Measurements from ENCODE around the gene EED. TPM values are rescaled to one million over a fixed set of nuclear protein-coding genes. Genes with fewer than 3 reads are reported as not detected.

EED gene
- total and polyA plus RNA-seq, 9 of the 15 experiments (the other 6 are each of a cell fraction or from before 2014, with no cell fraction given), result 33.0 to 110 (median 55.1) TPM

- peak; percentile 56 for FAIRE-seq
- H3K9ac ChIP-seq (ENCODE audit: insufficient read depth in 1 of 2, low read depth in 2 of 2, low read length in 2 of 2), result peak overlapping the region; percentile 95 to 99
- H3K79me2 ChIP-seq (ENCODE audit: control insufficient read depth, insufficient read depth, low read length), result peaks cover 56% of the 10 kb centered on the region
- peaks cover 15% of the 10 kb centered on the region; the same call in 2 of the 3 replicates for H3K36me3 ChIP-seq (ENCODE audit: control insufficient read depth, insufficient read depth, low read length)
- ChIA-PET CTCF (ENCODE audit: low intra/inter-chr PET ratio) (no interaction called here), POLR2A (interaction anchor here (0.6 to 2.0 kb wide), 17 partner anchors 8 to 221 kb away, joined by 3 to 7 read pairs (median 4); partner anchors contain the start of gene PICALM)
- BruUV-seq (replicated peaks), result TSS peak; percentile 33
- in situ Hi-C loops (cut with MboI), result no loop called here
- H3K27me3 ChIP-seq (ENCODE audit: control insufficient read depth in 2 of 2, insufficient read depth in 2 of 2, low read length in 2 of 2), result no peaks in the 10 kb centered on the region
- ATAC-seq, result peak; percentile 6; the same call in 2 of the 3 replicates
- H3K9me3 ChIP-seq (replicated peaks; ENCODE audit: control insufficient read depth, insufficient read depth, low read depth, low read length), result no peaks in the 10 kb centered on the region
- H3K4me1 ChIP-seq (replicated peaks in 1 of 2; ENCODE audit: control insufficient read depth in 2 of 2, insufficient read depth in 2 of 2, low read length in 2 of 2), result peaks cover 7 to 32% of the 10 kb centered on the region in 2 experiments; a peak in 4 of 5 replicates
- H2AFZ ChIP-seq (ENCODE audit: low read depth, low read length), result peak overlapping the region; percentile 99
- H3K9me1 ChIP-seq (ENCODE audit: control insufficient read depth, insufficient read depth, low read length), result no peaks in the 10 kb centered on the region
- H3K27ac ChIP-seq (ENCODE audit: extremely low read depth, low read depth, low read length), result peak overlapping the region; percentile 100
- WGBS (ENCODE audit: insufficient coverage, low coverage, missing lambda C conversion rate), result under 1% methylated on average over 37 of the region's 38 CpGs
- peak in 3 of 4 experiments; percentile 33 to 40 (median 38) for DNase-seq (ENCODE audit: extremely low read depth in 1 of 4, low spot score in 3 of 4)
- H3K4me2 ChIP-seq (ENCODE audit: insufficient read depth, low read length), result peak overlapping the region; percentile 100
- peak overlapping the region; percentile 89 for H3K4me3 ChIP-seq
- intact Hi-C loops (cut with micrococcal nuclease), result loop anchor here (10.0 kb wide), 1 partner anchor 581 kb away; the partner anchor contains the start of gene CREBZF
- H4K20me1 ChIP-seq (replicated peaks; ENCODE audit: control insufficient read depth, insufficient read depth, low read length), result peaks cover 15% of the 10 kb centered on the region
- TF ChIP-seq HCFC1 (IDR thresholded peaks at IDR 0.05; ENCODE audit: low read depth, low read length), result no peak
- TF ChIP-seq NRF1 (conservative IDR thresholded peaks at IDR 0.05 in 1 of 2, IDR thresholded peaks at IDR 0.05 in 1 of 2), result no peak
- TF ChIP-seq TOE1 (IDR thresholded peaks at IDR 0.05; ENCODE audit: borderline replicate concordance), result no peak
- 0 out of 2 replicates have a peak, but pooled peaks have one; percentile 40 for TF ChIP-seq TOE1 (CRISPR knock-in tag; IDR thresholded peaks at IDR 0.05; ENCODE audit: borderline replicate concordance, low read depth)
- TF ChIP-seq MLX (CRISPR knock-in tag; conservative IDR thresholded peaks at IDR 0.05), result no peak
- no peak for TF ChIP-seq KLF6 (CRISPR knock-in tag; IDR thresholded peaks at IDR 0.05; ENCODE audit: borderline replicate concordance)
- peak; percentile 55 for TF ChIP-seq SAP30 (IDR thresholded peaks at IDR 0.05; ENCODE audit: borderline replicate concordance, insufficient read depth, low read depth, low read length, poor library complexity, severe bottlenecking)
- TF ChIP-seq, protein P1, sequence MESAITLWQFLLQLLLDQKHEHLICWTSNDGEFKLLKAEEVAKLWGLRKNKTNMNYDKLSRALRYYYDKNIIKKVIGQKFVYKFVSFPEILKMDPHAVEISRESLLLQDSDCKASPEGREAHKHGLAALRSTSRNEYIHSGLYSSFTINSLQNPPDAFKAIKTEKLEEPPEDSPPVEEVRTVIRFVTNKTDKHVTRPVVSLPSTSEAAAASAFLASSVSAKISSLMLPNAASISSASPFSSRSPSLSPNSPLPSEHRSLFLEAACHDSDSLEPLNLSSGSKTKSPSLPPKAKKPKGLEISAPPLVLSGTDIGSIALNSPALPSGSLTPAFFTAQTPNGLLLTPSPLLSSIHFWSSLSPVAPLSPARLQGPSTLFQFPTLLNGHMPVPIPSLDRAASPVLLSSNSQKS (CRISPR knock-in tag; IDR thresholded peaks at IDR 0.05), result no peak
- TF ChIP-seq RAD21 (CRISPR knock-in tag; conservative IDR thresholded peaks at IDR 0.05 in 1 of 2, IDR thresholded peaks at IDR 0.05 in 1 of 2), result no peak
- TF ChIP-seq ADNP (tag; IDR thresholded peaks at IDR 0.05), result no peak
- no peak for TF ChIP-seq PTBP1 (IDR thresholded peaks at IDR 0.05; ENCODE audit: low read depth, low read length)
- TF ChIP-seq SMARCE1 (IDR thresholded peaks at IDR 0.05), result peak; percentile 49; the same call in 1 of the 2 replicates
- TF ChIP-seq, protein P2, sequence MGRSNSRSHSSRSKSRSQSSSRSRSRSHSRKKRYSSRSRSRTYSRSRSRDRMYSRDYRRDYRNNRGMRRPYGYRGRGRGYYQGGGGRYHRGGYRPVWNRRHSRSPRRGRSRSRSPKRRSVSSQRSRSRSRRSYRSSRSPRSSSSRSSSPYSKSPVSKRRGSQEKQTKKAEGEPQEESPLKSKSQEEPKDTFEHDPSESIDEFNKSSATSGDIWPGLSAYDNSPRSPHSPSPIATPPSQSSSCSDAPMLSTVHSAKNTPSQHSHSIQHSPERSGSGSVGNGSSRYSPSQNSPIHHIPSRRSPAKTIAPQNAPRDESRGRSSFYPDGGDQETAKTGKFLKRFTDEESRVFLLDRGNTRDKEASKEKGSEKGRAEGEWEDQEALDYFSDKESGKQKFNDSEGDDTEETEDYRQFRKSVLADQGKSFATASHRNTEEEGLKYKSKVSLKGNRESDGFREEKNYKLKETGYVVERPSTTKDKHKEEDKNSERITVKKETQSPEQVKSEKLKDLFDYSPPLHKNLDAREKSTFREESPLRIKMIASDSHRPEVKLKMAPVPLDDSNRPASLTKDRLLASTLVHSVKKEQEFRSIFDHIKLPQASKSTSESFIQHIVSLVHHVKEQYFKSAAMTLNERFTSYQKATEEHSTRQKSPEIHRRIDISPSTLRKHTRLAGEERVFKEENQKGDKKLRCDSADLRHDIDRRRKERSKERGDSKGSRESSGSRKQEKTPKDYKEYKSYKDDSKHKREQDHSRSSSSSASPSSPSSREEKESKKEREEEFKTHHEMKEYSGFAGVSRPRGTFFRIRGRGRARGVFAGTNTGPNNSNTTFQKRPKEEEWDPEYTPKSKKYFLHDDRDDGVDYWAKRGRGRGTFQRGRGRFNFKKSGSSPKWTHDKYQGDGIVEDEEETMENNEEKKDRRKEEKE (IDR thresholded peaks at IDR 0.05; ENCODE audit: borderline replicate concordance in 1 of 2, control insufficient read depth in 1 of 2, low read depth in 2 of 2, low read length in 1 of 2), result 0 out of 4 replicates have a peak, but pooled peaks of 1 of the 2 experiments have one; percentile 37
- TF ChIP-seq CREBBP (IDR thresholded peaks at IDR 0.05; ENCODE audit: low read depth, low read length), result no peak
Observed at GRCh38 chr11:86245369-86246292, 1.1 kb downstream of the EED start.
